Activated T-cell treated with anti-CD3 and anti-CD28 coated beads, Interleukin-2, amount 50 U/mL, for 1 hour (primary cell): ENCODE measurements around the gene MACROD2.

ENCODE experiments used
- DNase-seq: peaks from one replicate; pipeline ENCODE4 v3.0.0-alpha.2; 2020

Gene MACROD2

DNA sequence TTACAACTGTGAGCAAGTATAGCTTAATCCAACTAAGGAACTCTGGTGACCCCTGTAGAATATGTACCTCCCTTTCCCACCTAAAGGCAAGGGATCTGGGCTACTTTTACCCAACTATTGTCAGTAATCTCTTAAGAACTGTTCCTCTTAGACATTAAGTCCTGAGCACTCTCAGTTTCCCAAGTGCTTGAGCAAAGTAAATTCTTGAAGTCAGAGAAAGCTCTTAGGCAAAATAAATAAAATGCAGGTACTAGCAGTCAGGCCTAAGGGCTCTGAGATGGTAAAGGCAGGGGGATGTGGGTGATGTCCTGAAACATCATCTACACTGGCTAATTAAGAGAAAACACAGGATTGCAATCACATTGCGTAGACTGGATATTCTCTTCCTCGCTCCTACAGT, 788.5 kb downstream of the MACROD2 start:
- no peak for DNase-seq

DNA sequence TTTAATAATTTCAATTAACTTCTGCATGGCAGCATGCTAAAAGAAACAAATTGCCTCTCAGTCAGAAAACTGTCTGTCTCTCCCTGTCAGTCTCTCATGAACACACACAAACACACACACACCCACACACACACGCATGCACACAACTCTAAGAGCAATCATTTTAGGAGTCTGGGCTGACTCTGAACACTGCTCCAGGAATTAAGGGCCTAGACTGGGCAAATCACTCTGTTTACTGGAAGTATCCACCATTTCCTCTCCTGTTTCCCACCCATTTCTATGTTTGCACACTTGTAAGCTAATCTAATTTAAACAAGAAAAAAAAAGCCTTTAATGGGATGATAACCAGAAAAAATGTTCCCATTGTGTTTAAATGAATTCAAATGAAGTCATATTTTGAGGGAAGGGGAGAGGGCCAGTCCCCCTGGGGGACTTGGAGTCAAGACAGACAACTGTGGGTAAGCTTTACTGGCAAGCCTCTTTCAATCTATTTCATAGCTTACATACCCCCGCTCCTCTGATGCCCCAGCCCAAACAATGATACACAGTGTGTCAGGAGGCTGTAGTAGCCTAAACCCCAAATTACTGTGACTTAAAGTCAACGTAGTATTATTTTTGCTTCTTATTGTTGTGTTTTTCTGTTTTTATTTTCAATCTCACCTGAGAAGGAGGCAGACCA, 789.9 kb downstream of the MACROD2 start:
- no peak for DNase-seq

GRCh38 chr20:14790190-14790589, 794.9 kb downstream of the MACROD2 start:
- no peak for DNase-seq

DNA sequence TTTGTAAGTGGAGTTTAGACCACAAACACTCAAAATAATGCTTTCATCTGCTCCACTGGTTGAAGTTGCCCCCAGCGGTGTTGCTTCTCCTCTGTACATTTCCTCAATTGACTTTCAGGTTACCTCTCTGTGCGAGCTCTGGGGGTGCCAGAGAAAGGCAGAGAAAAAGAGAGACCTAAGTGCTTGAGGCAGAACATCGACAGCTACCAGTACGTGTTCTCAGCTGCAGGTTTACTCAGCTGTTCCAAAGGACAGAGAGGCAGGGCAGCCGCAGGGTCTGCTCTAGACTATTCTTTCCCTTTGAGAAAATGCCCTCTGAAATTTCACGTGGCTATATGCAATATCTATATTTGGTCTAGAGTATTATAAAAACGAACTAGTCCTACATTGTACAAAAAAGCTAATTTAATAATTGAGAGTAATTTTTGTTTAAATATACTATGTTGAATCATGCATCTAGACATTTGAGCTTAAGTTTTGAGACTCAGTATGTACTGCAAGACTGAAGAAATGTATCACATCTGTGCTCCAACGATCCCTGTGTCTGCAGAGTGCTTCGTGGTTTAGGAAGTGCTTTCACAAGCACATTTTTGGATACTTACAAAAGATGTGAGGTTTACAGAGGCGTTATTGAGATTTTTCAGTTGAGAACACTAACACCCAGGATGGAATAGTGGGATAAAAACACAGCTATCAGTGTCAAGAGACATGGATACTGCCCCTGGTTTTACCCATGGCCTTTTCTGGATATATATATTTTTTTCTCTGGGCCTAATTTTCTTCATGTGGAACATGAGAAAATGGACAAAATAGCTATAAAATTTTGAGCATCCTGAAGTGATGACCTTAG, 795.7 kb downstream of the MACROD2 start:
- no peak for DNase-seq

GRCh38 chr20:14792915-14793314, 797.6 kb downstream of the MACROD2 start:
- no peak for DNase-seq

GRCh38 chr20:14799545-14800216, 804.4 kb downstream of the MACROD2 start:
- no peak for DNase-seq

DNA sequence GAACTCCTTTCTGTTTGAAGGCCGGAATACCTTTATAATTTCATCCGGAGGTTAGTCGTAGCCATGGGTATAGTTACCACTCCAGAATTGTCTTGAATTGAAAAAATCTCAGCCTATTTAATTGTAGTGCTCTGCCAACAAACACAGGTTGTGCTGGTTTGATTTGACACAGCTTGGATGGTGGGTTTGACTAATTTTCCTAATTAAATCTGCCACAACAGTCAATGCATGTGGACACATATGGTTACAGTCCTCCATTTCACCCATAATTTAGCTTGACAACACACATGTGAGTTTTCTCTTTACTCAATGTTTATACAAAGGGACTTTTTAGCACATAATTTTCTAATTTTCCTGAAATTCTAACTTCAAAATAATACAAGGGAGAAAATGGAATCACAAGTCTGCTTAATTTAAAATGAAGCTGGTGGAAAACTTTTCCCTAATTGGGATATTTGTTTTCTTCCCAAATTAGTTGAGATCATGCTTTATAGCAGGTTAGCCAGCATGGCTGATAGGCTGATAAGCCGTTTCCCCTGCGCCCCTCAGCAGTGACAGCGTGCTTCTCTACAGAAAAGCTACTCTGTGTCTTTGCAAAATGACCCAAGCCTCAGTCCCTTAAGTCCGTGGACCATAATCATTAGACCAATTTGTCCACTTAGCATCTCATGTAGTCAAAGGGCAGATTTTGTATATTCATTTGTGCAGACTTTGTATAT, 805.5 kb downstream of the MACROD2 start:
- DNase-seq = no peak

DNA sequence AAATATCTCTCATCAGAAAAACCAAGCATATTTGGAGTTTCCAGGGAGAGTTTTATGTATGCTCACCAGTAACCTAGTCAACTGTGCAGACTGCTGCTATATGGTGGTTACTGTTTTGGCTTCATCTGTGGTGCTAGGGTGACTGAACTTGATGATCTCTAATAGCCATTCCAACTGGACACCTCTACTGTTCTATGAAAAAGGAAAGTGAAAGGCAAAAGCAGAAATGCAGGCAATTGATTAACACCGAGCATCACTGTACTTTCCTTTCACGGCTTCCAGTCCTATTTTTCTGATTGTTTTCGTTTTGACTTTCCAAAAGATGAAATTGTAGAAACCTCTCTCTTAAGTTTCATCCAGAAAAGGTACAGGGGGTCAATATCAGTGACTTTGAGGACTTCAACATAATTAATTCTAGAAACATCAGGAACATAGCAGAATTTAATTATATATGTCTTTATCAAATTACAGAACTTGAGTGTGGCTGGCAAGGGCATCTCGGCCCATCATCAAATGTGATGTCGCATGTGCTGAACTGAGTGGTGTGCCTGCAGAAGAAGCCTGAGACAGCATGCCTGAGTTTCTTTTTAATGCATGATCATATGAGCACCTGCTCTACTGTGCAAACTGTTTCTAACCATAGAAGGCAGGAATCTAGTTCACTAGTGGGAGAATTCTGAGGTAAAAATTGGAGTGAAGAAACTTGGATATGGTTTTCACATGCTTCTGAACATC, 806.4 kb downstream of the MACROD2 start:
- no peak for DNase-seq

- DNase-seq = no peak
Measured at GRCh38 chr20:14807224-14807623, 811.9 kb downstream of the MACROD2 start.

DNA sequence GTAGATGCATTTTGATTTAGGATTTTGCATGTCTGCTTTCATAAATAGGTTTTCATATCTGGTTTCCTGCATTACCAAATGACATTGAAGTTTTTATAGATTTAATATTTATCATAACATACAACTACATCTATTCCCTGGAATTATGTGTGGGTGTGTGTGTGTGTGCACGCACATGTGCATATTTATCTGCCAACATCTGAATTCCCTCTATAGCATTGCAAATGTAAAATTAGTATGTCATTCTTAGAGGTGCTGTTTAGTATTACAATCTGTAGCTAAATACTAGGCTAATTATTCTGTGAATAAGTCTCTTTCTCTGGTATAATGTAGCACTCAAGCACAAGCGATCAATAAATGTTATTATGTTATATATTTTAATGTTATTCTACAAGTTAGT, 820.0 kb downstream of the MACROD2 start:
- no peak for DNase-seq

GRCh38 chr20:14816471-14816870, 821.2 kb downstream of the MACROD2 start:
- DNase-seq = no peak

- no peak for DNase-seq
Measured at GRCh38 chr20:14817101-14817500, 821.8 kb downstream of the MACROD2 start.

- DNase-seq = no peak
Measured at GRCh38 chr20:14820771-14821170, 825.5 kb downstream of the MACROD2 start.

DNA sequence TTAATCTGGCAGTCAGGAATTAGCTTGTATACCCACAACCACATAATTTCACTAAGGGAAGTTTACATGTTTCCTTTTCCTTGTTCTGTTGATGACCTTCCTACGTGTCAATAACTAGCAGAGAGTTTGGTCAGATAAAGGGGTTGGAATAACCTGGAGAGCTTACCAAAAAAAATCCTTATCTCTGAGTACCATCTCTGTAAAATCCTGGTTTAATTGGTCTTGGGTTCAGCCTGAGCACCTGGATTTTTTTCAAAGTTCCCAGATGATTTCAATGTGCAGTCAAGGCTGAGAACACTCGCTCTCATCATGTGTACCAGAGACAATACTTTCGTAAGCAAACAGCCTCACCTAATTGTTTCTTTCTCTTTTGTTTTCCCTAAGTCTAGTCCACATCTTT, 825.9 kb downstream of the MACROD2 start:
- DNase-seq = no peak

GRCh38 chr20:14824996-14825395, 829.7 kb downstream of the MACROD2 start:
- no peak for DNase-seq

- no peak for DNase-seq
Measured at GRCh38 chr20:14826543-14827313, 831.4 kb downstream of the MACROD2 start.

GRCh38 chr20:14828459-14828858, 833.1 kb downstream of the MACROD2 start:
- no peak for DNase-seq

- DNase-seq = no peak
Measured at GRCh38 chr20:14829906-14830305, 834.6 kb downstream of the MACROD2 start.

DNA sequence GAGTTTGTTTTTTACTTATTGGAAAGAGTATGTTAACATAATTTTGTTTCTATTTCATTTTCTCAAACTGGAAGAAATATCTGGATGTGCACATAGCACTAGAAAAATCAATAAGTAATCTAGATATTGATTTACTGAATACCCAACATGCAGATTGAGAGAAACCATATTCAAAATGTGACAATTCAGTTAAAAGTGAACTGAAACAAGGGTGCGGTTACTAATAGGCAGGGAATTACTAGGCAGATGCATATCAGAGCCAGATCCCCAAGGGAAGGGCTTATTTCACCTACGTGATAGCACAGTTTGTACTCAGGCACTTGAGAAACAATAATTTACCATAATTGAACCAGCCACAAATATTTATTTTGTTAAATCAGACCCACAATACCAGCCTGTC, 835.1 kb downstream of the MACROD2 start:
- no peak for DNase-seq

GRCh38 chr20:14830899-14831298, 835.6 kb downstream of the MACROD2 start:
- no peak for DNase-seq

DNA sequence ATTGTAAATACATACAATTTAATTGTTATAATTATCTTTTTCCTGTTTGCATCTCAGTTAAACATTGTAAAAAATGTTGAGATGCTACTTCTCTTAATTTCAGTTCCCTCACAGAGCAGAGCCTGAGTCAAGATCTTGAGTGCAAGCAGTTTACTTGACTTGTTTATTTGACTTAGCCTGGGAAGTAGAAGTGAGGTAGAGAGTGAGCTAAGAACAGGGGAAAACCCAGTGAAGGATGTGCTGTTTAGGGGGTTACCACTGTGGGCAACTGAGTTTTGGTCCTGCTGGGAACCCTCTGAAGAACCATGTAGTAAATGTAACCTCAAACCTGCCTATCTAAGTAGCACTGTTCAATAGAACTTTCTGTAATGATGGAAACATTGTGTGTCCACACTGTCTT, 837.3 kb downstream of the MACROD2 start:
- no peak for DNase-seq
